IMR-90 (cell line): Measurements from ENCODE around the gene TCF25. TPM values are rescaled to one million over a fixed set of nuclear protein-coding genes. Genes with fewer than 3 reads are reported as not detected.
A peak's percentile ranks its signal among the peaks of the same experiment; 100 is the strongest.

Source experiments
- ATAC-seq: fragments of 200-7000 bp; cut with Tn5 transposase; 2 replicates; pipeline ENCODE4 v1.9.1; 2020; ENCODE audit warnings: low read depth, mild to moderate bottlenecking, moderate library complexity
- BruUV-seq: library from RNA; stranded (reverse); fragments of 400-500 nt; replicated peaks from 2 replicates; lab custom pipeline; 2021; lab: Mats Ljungman, UMichigan
- CTCF ChIA-PET: fragments of 300-600 bp; formaldehyde crosslinking; extraction: SDS; loops from one replicate; lab custom pipeline; 2021; ENCODE audit warnings: antibody characterized with exemption; lab: Yijun Ruan, JAX
- POLR2A ChIA-PET: fragments of 300-600 bp; sonication (Branson Sonifier 250); formaldehyde crosslinking; loops from one replicate; lab custom pipeline; 2022; ENCODE audit warnings: antibody characterized with exemption; ENCODE audit not compliant: unreplicated experiment; lab: Charles Lee
- DNase-seq: peaks from one replicate; pipeline ENCODE4 v3.0.0; 2013
- H2AFZ ChIP-seq: replicated peaks from 2 replicates; pipeline ENCODE3; 2013; ENCODE audit warnings: low read length, mild to moderate bottlenecking; ENCODE audit not compliant: poor library complexity
- H2AK5ac ChIP-seq: 2 replicates; pipeline ENCODE4 v1.6.1; 2013; ENCODE audit warnings: low read depth, low read length, inconsistent platforms
- H2AK9ac ChIP-seq: replicated peaks from 2 replicates; pipeline ENCODE3; 2013; ENCODE audit warnings: mild to moderate bottlenecking, low read depth, low read length, moderate library complexity; ENCODE audit not compliant: poor library complexity
- H2BK120ac ChIP-seq: 2 replicates; pipeline ENCODE4 v1.6.1; 2013; ENCODE audit warnings: low read depth, low read length, inconsistent platforms
- H2BK15ac ChIP-seq: 3 replicates; pipeline ENCODE4 v1.6.1; 2013; ENCODE audit warnings: low read depth, low read length, inconsistent platforms
- H2BK20ac ChIP-seq: 2 replicates; pipeline ENCODE4 v1.6.1; 2013; ENCODE audit warnings: low read depth, mild to moderate bottlenecking, inconsistent platforms, low read length, moderate library complexity
- H2BK5ac ChIP-seq: 2 replicates; pipeline ENCODE4 v1.6.1; 2013; ENCODE audit warnings: mild to moderate bottlenecking, low read depth, low read length, inconsistent platforms; ENCODE audit not compliant: poor library complexity, severe bottlenecking
- H3K14ac ChIP-seq: replicated peaks from 2 replicates; pipeline ENCODE4 v1.6.1; 2013; ENCODE audit warnings: low read depth, low read length, inconsistent platforms
- H3K18ac ChIP-seq: 2 replicates; pipeline ENCODE4 v1.6.1; 2013; ENCODE audit warnings: low read depth, low read length, control low read depth
- H3K23ac ChIP-seq: 2 replicates; pipeline ENCODE4 v1.6.1; 2013; ENCODE audit warnings: low read depth, low read length, inconsistent platforms
- H3K27ac ChIP-seq: 2 replicates; pipeline ENCODE4 v1.5.1; 2013; ENCODE audit warnings: mild to moderate bottlenecking, control low read depth, low read length; ENCODE audit not compliant: insufficient read depth
- H3K27me3 ChIP-seq: 2 replicates; pipeline ENCODE4 v1.6.1; 2013; ENCODE audit warnings: low read length; ENCODE audit not compliant: control insufficient read depth, insufficient read depth
- H3K36me3 ChIP-seq: 2 replicates; pipeline ENCODE4 v1.6.1; 2013; ENCODE audit warnings: low read length, mixed read lengths; ENCODE audit not compliant: control insufficient read depth, insufficient read depth
- H3K4ac ChIP-seq: 2 replicates; pipeline ENCODE4 v1.6.1; 2013; ENCODE audit warnings: low read depth, low read length, inconsistent platforms
- H3K4me1 ChIP-seq: 2 replicates; pipeline ENCODE4 v1.6.1; 2013; ENCODE audit warnings: low read length, mixed read lengths; ENCODE audit not compliant: control insufficient read depth, insufficient read depth
- H3K4me2 ChIP-seq: 2 replicates; pipeline ENCODE4 v1.6.1; 2013; ENCODE audit warnings: low read depth, mild to moderate bottlenecking, control low read depth, low read length, moderate library complexity
- H3K4me3 ChIP-seq: 2 replicates; pipeline ENCODE4 v1.5.1; 2013; ENCODE audit warnings: low read depth, mild to moderate bottlenecking, control low read depth, low read length, moderate library complexity; ENCODE audit not compliant: insufficient read depth
- H3K56ac ChIP-seq: 2 replicates; pipeline ENCODE4 v1.6.1; 2013; ENCODE audit warnings: low read length, inconsistent platforms; ENCODE audit not compliant: insufficient read depth; ENCODE audit errors: extremely low read depth
- H3K79me1 ChIP-seq, 2 experiments: 2 replicates each; pipeline ENCODE4 v1.6.1; 2013; ENCODE audit warnings: low read length in 2 of 2, inconsistent platforms in 1 of 2, low read depth in 1 of 2
- H3K9ac ChIP-seq: 2 replicates; pipeline ENCODE4 v1.6.1; 2013; ENCODE audit warnings: low read depth, low read length, control low read depth
- H3K9me1 ChIP-seq: 2 replicates; pipeline ENCODE4 v1.6.1; 2013; ENCODE audit warnings: low read length, inconsistent platforms; ENCODE audit not compliant: insufficient read depth
- H3K9me3 ChIP-seq: 2 replicates; pipeline ENCODE4 v1.6.1; 2013; ENCODE audit warnings: low read length; ENCODE audit not compliant: control insufficient read depth, insufficient read depth
- H4K20me1 ChIP-seq: 2 replicates; pipeline ENCODE4 v1.6.1; 2013; ENCODE audit warnings: low read length, inconsistent platforms; ENCODE audit not compliant: insufficient read depth
- H4K5ac ChIP-seq: 2 replicates; pipeline ENCODE4 v1.6.1; 2013; ENCODE audit warnings: mild to moderate bottlenecking, low read depth, low read length, control low read depth
- H4K8ac ChIP-seq, 2 experiments: 2 replicates each; pipeline ENCODE4 v1.6.1; 2013; ENCODE audit warnings: low read depth in 2 of 2, low read length in 2 of 2, control low read depth in 1 of 2, inconsistent platforms in 1 of 2
- H4K91ac ChIP-seq: 2 replicates; pipeline ENCODE4 v1.6.1; 2013; ENCODE audit warnings: low read depth, low read length, inconsistent platforms; ENCODE audit not compliant: insufficient read depth
- CHD1 ChIP-seq: IDR thresholded peaks from 2 replicates; pipeline ENCODE4 v1.6.1; 2012; ENCODE audit warnings: low read depth, low read length, improper control_type of control experiment
- FOS ChIP-seq: fragments of 150-350 bp; IDR thresholded peaks from 2 replicates; pipeline ENCODE4 v1.6.1; 2016; ENCODE audit warnings: low read depth, low read length
- MAFK ChIP-seq: IDR thresholded peaks from 2 replicates; pipeline ENCODE4 v1.6.1; 2012; ENCODE audit warnings: low read depth, low read length, improper control_type of control experiment
- NFE2L2 ChIP-seq: fragments of 150-350 bp; IDR thresholded peaks from 2 replicates; pipeline ENCODE4 v1.6.1; 2016; ENCODE audit warnings: low read depth, mild to moderate bottlenecking, low read length
- RAD21 ChIP-seq: IDR thresholded peaks from 2 replicates; pipeline ENCODE4 v1.6.1; 2012; ENCODE audit warnings: low read length, improper control_type of control experiment
- RCOR1 ChIP-seq: IDR thresholded peaks from 2 replicates; pipeline ENCODE4 v1.6.1; 2012; ENCODE audit warnings: mild to moderate bottlenecking, low read length, improper control_type of control experiment; ENCODE audit not compliant: insufficient replicate concordance
- RFX5 ChIP-seq: IDR thresholded peaks from 2 replicates; pipeline ENCODE4 v1.8.0; 2012; ENCODE audit warnings: low read depth, mild to moderate bottlenecking, low read length, moderate library complexity
- WGBS, 2 experiments: methylation state at CpG; one replicate each; pipeline versions ENCODE4 v1.1.5 to v1.1.7; 2013; ENCODE audit warnings: missing lambda C conversion rate in 2 of 2; ENCODE audit not compliant: insufficient read length in 1 of 2; ENCODE audit errors: extremely low coverage in 2 of 2; 5-methylcytosine and 5-hydroxymethylcytosine counted together
- dilution Hi-C: fragments of 300-500 bp; cut with HindIII; formaldehyde crosslinking; loops from one replicate; pipeline ENCODE4 v1.14.3; 2018; ENCODE audit warnings: low sequenced_read_pairs; ENCODE audit not compliant: unreplicated experiment
- in situ Hi-C: fragments of 300-500 bp; cut with MboI; formaldehyde crosslinking; loops from 3 replicates; pipeline ENCODE4 v1.14.3; 2019; ENCODE audit warnings: low sequenced_read_pairs, inconsistent platforms, mixed read lengths
- intact Hi-C: fragments of 100-400 bp; cut with micrococcal nuclease; formaldehyde crosslinking; loops from 2 replicates; pipeline ENCODE4 v1.10.0; 2022
- polyA plus RNA-seq, 3 experiments: library from polyadenylated mRNA; depleted of rRNA; stranded (reverse); fragments of >200 nt; gene quantifications; 2 replicates each; pipeline ENCODE4 v1.2.3, GENCODE V29; 2012; ENCODE audit warnings: low replicate concordance in 1 of 3
- total RNA-seq: library from RNA; depleted of rRNA; stranded (reverse); fragments of >200 nt; gene quantifications from 2 replicates; pipeline ENCODE4 v1.2.3, GENCODE V29; 2012
- TF ChIP-seq, protein P1 (sequence below): fragments of 150-350 bp; IDR thresholded peaks from 2 replicates; pipeline ENCODE4 v1.6.1; 2016; ENCODE audit warnings: low read depth, mild to moderate bottlenecking, low read length, moderate library complexity, borderline replicate concordance
- TF ChIP-seq, protein P2 (sequence below): conservative IDR thresholded peaks from 2 replicates; pipeline ENCODE4 v1.5.1; 2012; ENCODE audit warnings: mild to moderate bottlenecking, low read depth, low read length, improper control_type of control experiment

Gene TCF25
- total and polyA plus RNA-seq, 2 of the 4 experiments (the other 2 are of a cell fraction) = 127 to 184 TPM

DNA sequence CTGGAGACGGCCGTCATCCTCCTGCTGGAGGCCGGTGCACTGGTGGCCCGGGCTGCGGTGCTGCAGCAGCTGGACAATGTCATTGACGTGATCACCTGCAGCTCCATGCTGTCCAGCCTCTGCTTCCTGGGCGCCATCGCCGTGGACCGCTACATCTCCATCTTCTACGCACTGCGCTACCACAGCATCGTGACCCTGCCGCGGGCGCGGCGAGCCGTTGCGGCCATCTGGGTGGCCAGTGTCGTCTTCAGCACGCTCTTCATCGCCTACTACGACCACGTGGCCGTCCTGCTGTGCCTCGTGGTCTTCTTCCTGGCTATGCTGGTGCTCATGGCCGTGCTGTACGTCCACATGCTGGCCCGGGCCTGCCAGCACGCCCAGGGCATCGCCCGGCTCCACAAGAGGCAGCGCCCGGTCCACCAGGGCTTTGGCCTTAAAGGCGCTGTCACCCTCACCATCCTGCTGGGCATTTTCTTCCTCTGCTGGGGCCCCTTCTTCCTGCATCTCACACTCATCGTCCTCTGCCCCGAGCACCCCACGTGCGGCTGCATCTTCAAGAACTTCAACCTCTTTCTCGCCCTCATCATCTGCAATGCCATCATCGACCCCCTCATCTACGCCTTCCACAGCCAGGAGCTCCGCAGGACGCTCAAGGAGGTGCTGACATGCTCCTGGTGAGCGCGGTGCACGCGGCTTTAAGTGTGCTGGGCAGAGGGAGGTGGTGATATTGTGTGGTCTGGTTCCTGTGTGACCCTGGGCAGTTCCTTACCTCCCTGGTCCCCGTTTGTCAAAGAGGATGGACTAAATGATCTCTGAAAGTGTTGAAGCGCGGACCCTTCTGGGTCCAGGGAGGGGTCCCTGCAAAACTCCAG is 46.4 kb downstream of the TCF25 start:
- H4K8ac ChIP-seq = no peak overlapping the region
- H3K4me1 ChIP-seq = peaks cover 27% of the 10 kb centered on the region
- no peak overlapping the region for H2BK15ac ChIP-seq
- no TSS peak for BruUV-seq
- no peak overlapping the region for H2BK5ac ChIP-seq
- peak overlapping the region; percentile 39; the same call in 1 of the 2 replicates for H4K91ac ChIP-seq
- H2AK9ac ChIP-seq = peak overlapping the region; percentile 45
- no peak overlapping the region for H3K4me3 ChIP-seq
- ATAC-seq = no peak
- H3K9ac ChIP-seq = no peak overlapping the region
- H3K23ac ChIP-seq = no peak overlapping the region
- 95% methylated on average over 36 of the region's 52 CpGs; no CpG with 5 or more reads in 1 of the 2 experiments for WGBS, 2 experiments
- DNase-seq = no peak
- peak overlapping the region; percentile 100 for H2AK5ac ChIP-seq
- H3K4me2 ChIP-seq = no peak overlapping the region
- H4K20me1 ChIP-seq = peaks cover 12% of the 10 kb centered on the region
- in situ Hi-C loops (no loop called here), dilution Hi-C loops (no loop called here), intact Hi-C loops (loop anchor here (10.0 kb wide), 1 partner anchor 105 kb away; no protein-coding TSS in a partner anchor)
- no peak overlapping the region for H3K27ac ChIP-seq
- H3K79me1 ChIP-seq = peaks cover 0 to 50% of the 10 kb centered on the region in 2 experiments; a peak in 3 of 4 replicates
- H2BK120ac ChIP-seq = peak overlapping the region; percentile 24; the same call in 1 of the 2 replicates
- no peak overlapping the region for H4K5ac ChIP-seq
- ChIA-PET CTCF (no interaction called here), POLR2A (no interaction called here)
- no peaks in the 10 kb centered on the region; the same call in 1 of the 2 replicates for H3K36me3 ChIP-seq
- H3K56ac ChIP-seq = no peak overlapping the region
- 0 out of 2 replicates have a peak overlapping the region, but pooled peaks have one; percentile 46 for H2BK20ac ChIP-seq
- peak overlapping the region; percentile 3 for H2AFZ ChIP-seq
- no peak overlapping the region for H3K18ac ChIP-seq
- H3K4ac ChIP-seq = peak overlapping the region; percentile 45
- 0 out of 2 replicates have a peak overlapping the region, but pooled peaks have one; percentile 21 for H3K14ac ChIP-seq
- H3K9me3 ChIP-seq = no peaks in the 10 kb centered on the region
- no peaks in the 10 kb centered on the region for H3K27me3 ChIP-seq
- TF ChIP-seq MAFK (no peak), RCOR1 (no peak), RAD21 (no peak), CHD1 (no peak), RFX5 (no peak), NFE2L2 (no peak), FOS (no peak)
- TF ChIP-seq, protein P1, sequence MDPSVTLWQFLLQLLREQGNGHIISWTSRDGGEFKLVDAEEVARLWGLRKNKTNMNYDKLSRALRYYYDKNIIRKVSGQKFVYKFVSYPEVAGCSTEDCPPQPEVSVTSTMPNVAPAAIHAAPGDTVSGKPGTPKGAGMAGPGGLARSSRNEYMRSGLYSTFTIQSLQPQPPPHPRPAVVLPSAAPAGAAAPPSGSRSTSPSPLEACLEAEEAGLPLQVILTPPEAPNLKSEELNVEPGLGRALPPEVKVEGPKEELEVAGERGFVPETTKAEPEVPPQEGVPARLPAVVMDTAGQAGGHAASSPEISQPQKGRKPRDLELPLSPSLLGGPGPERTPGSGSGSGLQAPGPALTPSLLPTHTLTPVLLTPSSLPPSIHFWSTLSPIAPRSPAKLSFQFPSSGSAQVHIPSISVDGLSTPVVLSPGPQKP = no peak
- TF ChIP-seq, protein P2, sequence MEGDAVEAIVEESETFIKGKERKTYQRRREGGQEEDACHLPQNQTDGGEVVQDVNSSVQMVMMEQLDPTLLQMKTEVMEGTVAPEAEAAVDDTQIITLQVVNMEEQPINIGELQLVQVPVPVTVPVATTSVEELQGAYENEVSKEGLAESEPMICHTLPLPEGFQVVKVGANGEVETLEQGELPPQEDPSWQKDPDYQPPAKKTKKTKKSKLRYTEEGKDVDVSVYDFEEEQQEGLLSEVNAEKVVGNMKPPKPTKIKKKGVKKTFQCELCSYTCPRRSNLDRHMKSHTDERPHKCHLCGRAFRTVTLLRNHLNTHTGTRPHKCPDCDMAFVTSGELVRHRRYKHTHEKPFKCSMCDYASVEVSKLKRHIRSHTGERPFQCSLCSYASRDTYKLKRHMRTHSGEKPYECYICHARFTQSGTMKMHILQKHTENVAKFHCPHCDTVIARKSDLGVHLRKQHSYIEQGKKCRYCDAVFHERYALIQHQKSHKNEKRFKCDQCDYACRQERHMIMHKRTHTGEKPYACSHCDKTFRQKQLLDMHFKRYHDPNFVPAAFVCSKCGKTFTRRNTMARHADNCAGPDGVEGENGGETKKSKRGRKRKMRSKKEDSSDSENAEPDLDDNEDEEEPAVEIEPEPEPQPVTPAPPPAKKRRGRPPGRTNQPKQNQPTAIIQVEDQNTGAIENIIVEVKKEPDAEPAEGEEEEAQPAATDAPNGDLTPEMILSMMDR = no peak
- peaks cover 20% of the 10 kb centered on the region for H3K9me1 ChIP-seq
